Measurements from ENCODE around the gene HPGD.

The HPGD gene

GRCh38 chr4:174467107-174467506 lies 55.2 kb downstream of the HPGD start:
- DNase-seq: no peak

DNA sequence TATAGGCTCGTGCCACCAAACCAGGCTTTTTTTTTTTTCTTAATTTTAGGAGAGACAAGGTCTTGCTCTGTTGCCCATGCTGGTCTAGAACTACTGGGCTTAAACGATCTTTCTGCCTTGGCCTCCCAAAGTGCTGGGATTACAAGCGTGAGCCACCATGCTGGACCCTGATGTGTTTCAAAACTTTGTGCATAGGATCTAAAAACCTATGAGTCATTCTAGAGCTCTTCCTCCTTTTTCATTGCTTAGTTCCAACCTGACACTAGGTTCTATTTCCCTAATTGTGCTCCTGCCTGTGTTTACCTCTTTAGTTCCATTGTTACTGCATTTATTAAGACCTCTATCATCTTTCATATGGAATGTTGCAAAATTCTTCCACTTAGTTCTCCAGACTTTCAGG lies 57.3 kb downstream of the HPGD start:
- peak in 2 of 3 donors; percentile 25 to 36 for DNase-seq

GRCh38 chr4:174461466-174462106 lies 60.7 kb downstream of the HPGD start:
- DNase-seq: no peak

GRCh38 chr4:174460684-174461083 lies 61.6 kb downstream of the HPGD start:
- no peak for DNase-seq

DNA sequence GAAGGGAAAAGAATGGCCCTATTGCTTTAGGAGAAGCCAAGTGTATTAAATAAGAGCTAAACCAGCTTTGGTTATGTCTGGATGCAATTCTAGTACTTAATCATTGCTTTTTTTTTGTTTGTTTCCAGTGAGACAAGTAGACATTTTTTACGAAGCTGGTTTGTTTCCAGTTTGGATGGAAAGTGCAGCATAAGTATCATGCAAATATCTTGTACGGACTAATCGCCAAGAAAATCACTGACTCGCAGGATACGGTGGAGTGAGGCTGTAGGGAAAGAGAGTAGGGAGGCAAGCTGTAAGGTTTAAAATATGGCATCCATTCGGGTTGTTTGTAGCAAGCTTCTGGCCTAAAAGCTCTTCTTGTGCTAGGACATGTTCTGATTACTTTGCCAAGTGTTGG lies 64.8 kb downstream of the HPGD start:
- DNase-seq: no peak

- no peak for DNase-seq
Observed at GRCh38 chr4:174454815-174455473, 67.3 kb downstream of the HPGD start.

GRCh38 chr4:174451718-174452296 lies 70.5 kb downstream of the HPGD start:
- no peak for DNase-seq

DNA sequence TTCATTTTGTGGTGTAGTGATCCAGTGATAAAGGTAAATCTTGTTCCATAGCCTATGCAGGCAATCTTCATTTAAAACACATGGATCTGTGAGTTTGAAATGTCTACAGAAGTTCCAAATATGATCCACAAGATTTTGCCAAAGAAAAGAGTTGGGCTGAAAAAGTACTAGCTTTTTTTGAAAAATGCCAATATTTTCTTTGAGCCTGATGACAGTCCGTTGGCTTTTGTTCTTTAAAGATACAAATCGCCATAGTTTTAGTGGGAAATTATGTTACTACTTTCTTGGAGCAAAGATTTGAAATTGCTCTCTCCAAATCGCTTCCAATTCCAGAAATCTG lies 71.5 kb downstream of the HPGD start:
- no peak for DNase-seq

DNA sequence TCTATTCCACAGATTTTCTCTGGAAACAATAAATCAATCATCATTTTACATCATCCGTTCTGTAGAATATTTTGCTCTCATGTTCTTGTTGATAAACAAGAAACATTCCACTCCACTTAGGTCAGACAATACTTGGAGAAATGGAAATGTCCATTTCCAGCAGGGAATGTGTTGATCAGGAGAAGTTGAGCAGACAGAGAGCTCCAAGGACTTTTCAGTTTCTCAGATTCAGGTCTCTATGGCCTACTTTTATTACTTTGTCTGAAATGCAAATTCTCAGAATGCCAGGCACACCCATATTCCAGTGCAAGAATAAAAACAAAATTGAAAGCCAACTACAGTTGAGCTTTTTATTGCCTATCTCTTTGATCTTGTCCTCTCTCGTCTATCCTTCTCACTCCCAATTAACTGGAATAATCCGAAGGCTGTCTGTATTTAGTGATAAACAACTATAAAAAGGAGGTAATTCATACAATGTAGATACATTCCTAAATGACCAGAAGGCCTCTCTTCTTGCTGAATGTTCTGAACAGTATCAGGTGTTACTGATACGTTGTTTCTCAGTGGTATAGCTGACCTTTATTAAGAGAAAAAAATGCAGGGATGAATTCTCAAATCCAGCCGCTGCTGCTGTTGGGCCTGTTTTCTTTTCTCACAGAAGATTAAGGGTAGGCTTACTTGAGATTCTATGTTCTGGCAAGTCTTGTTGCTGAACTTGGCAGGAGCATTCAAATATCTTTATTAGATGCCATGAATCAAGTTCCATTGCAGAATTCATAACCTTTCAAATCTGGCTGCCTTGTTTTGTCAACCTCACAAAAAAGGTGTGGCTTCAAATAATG lies 72.1 kb downstream of the HPGD start:
- DNase-seq: no peak

DNA sequence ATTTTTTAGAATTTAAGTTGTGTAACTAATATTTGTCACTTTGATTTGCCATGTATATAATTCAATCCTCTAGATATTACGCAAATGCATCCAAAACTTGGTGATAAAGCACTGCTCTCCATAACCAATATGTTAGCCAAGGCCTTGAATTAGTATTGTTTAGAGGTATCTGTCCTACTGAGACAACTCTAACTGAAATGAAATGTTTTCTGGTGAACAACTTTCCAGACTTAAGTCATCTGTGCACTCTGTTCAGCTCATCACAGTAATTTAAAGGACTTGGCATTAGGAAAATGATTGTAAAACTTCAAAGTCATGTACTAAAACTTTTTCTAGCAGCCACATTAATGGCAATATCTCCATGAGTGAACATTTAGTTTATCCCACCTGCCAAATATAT lies 73.1 kb downstream of the HPGD start:
- DNase-seq: no peak

DNA sequence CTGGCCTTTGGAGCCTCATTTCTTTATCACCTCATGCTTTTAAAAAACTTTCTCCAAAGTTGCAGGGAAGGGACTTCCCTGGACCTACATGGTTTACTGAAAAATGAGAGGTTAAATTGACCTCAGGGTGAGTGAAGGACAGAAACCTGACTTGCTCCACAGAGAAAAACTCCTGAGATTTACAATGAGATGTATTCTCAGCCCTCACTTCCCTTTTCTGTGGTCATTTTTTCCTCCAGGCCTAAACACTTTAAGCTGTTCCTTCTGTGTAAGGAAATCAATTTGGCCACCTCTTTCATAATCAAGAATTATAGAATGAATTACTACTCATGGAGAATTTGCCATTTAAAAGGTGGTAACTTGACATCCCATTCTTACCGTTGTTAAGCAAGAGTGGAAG lies 77.9 kb downstream of the HPGD start:
- peak in 2 of 3 donors; percentile 4 to 8 for DNase-seq
